Measurements from ENCODE around the gene NMUR1.

GRCh38 chr2:231502596-231502995 is 27.6 kb downstream of the NMUR1 start:
- TF ChIP-seq FOXM1 (IDR thresholded peaks at IDR 0.05; ENCODE audit: low read depth) (no peak), CTCF (IDR thresholded peaks at IDR 0.05) (no peak), USF1 (IDR thresholded peaks at IDR 0.05; ENCODE audit: borderline replicate concordance, low read depth) (no peak), POLR2AphosphoS5 (IDR thresholded peaks at IDR 0.05; ENCODE audit: low read depth, low read length) (no peak), GATA2 (CRISPR knock-in tag; IDR thresholded peaks at IDR 0.05) (no peak), MAX (IDR thresholded peaks at IDR 0.05; ENCODE audit: low read depth) (no peak), USF2 (IDR thresholded peaks at IDR 0.05; ENCODE audit: borderline replicate concordance, low read depth, low read length) (no peak), TAF1 (IDR thresholded peaks at IDR 0.05; ENCODE audit: borderline replicate concordance, low read depth, low read length) (no peak), PBX3 (IDR thresholded peaks at IDR 0.05) (no peak), ELF1 (IDR thresholded peaks at IDR 0.05) (no peak), SMC3 (IDR thresholded peaks at IDR 0.05; ENCODE audit: low read depth, low read length) (no peak), RCOR1 (IDR thresholded peaks at IDR 0.05; ENCODE audit: low read length) (no peak), MXI1 (IDR thresholded peaks at IDR 0.05; ENCODE audit: low read depth, low read length) (no peak)

Measured in SK-N-SH (cell line).